ENCODE data around the gene FOXS1.

The FOXS1 gene

GRCh38 chr20:31841928-31842327, 3.5 kb downstream of the FOXS1 start:
- no peaks in the 10 kb centered on the region for H3K79me2 ChIP-seq (ENCODE audit: insufficient read depth, low read length)
- H3K9ac ChIP-seq (ENCODE audit: low read depth, low read length): no peak overlapping the region
- peaks cover 12% of the 10 kb centered on the region for H4K20me1 ChIP-seq (ENCODE audit: insufficient read depth, low read length)
- no peak for ATAC-seq (ENCODE audit: insufficient read depth, low read depth)
- DNase-seq: no peak
- H3K27ac ChIP-seq (ENCODE audit: low read length): no peak overlapping the region
- no peak overlapping the region for H3K4me3 ChIP-seq (ENCODE audit: low read depth in 1 of 2, low read length in 2 of 2)
- no peaks in the 10 kb centered on the region for H3K4me1 ChIP-seq (ENCODE audit: insufficient read depth, low read length)
- H2AFZ ChIP-seq (ENCODE audit: low read depth, low read length): no peak overlapping the region
- no peak overlapping the region for H3K4me2 ChIP-seq (ENCODE audit: insufficient read depth, low read length)
- no peaks in the 10 kb centered on the region for H3K36me3 ChIP-seq (ENCODE audit: insufficient read depth, low read length)
- TF ChIP-seq, protein P1, sequence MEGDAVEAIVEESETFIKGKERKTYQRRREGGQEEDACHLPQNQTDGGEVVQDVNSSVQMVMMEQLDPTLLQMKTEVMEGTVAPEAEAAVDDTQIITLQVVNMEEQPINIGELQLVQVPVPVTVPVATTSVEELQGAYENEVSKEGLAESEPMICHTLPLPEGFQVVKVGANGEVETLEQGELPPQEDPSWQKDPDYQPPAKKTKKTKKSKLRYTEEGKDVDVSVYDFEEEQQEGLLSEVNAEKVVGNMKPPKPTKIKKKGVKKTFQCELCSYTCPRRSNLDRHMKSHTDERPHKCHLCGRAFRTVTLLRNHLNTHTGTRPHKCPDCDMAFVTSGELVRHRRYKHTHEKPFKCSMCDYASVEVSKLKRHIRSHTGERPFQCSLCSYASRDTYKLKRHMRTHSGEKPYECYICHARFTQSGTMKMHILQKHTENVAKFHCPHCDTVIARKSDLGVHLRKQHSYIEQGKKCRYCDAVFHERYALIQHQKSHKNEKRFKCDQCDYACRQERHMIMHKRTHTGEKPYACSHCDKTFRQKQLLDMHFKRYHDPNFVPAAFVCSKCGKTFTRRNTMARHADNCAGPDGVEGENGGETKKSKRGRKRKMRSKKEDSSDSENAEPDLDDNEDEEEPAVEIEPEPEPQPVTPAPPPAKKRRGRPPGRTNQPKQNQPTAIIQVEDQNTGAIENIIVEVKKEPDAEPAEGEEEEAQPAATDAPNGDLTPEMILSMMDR (IDR thresholded peaks at IDR 0.05; ENCODE audit: borderline replicate concordance, extremely low read depth, low read length, poor library complexity, severe bottlenecking): no peak
- no peak for TF ChIP-seq EZH2 (IDR thresholded peaks at IDR 0.05; ENCODE audit: borderline replicate concordance, low read depth, low read length, severe bottlenecking)
- no peaks in the 10 kb centered on the region for H3K27me3 ChIP-seq (ENCODE audit: insufficient read depth, low read length, poor library complexity)
- H3K9me3 ChIP-seq (ENCODE audit: insufficient read depth, low read length, severe bottlenecking): no peaks in the 10 kb centered on the region

DNA sequence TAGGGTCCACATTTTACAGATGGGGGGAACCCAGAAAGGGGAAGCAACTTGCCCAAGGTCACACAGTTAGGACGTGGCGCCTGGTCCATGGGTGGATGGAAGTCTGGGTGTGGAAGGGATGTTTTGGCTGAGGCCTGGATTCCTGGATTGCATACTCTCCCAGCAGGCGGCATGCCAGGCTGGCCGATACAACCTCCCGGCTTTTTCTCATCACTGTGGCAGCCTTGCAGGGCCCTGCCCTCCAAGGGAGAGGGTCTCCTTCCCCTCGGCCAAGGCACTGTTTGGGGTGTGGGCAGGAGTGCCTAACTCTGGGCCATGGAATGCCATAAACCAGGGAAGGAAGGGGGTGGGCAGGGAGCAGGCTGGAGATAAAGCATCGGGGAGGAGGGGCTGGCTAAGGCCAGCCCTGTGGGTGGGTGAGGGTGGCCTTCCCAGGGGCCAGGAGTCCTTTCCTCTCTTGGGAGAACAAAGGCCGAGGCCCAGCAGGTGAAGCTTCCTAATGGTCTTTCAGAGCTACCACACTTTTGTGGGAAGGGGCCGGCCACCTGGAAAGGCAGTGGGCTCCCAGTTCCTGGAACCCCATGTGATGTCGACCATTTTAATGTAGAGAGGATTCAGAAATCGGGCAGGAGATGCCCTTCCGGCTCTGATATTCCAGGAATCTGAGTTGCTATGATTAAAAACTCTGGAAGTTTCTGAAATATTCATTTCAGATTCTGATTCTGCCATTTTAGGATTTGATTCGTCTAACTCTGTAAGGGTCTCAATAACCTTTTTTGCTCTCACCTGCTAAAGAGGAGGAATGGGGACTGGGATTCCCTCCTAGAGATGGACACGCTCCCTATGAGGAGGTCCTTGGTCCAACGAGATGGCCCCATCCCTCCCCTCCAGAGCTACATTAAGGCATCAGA, 4.2 kb downstream of the FOXS1 start:
- no peak overlapping the region for H3K27ac ChIP-seq (ENCODE audit: low read length)

DNA sequence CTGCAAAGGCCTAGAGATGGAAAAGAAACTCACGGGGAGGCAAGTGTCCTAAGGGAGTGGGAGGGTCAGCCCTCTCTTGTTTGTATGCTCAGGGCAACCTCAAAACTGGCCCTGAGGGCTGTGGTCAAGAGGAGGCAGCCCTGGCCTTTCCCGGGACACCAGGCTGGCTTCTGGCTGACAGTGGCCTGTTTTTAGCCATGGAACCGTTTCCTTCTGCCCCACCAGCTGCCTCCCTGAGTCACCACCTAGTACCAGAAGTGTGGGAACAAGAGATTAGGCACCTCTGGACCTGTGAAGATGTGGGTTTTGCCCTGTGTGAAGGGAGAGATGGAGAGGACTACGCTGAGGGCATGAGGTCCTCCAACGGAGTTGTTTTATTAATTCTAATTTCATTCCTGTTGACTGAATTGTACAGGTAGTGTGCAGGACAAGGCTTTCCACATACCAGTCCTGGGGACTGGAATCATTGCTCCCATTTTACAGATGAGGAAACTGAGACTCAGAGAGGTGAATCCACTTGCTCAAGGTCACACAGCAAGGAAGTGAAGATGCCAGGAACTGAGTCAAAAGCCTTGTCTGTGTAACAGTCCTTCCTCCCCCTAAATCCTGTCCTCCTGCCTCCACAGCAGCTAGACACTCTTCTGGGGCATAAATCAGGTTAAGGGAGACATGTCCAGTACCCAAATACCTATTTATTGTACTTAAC, 5.5 kb downstream of the FOXS1 start:
- DNase-seq: no peak
- Histone ChIP-seq H3K27me3 (ENCODE audit: insufficient read depth, low read length, poor library complexity) (no peaks in the 10 kb centered on the region), H3K4me3 (ENCODE audit: low read depth in 1 of 2, low read length in 2 of 2) (no peak overlapping the region), H3K9ac (ENCODE audit: low read depth, low read length) (no peak overlapping the region), H3K9me3 (ENCODE audit: insufficient read depth, low read length, severe bottlenecking) (no peaks in the 10 kb centered on the region), H3K27ac (ENCODE audit: low read length) (no peak overlapping the region), H2AFZ (ENCODE audit: low read depth, low read length) (no peak overlapping the region), H3K4me1 (ENCODE audit: insufficient read depth, low read length) (peaks cover 6% of the 10 kb centered on the region; the same call in 1 of the 2 replicates), H4K20me1 (ENCODE audit: insufficient read depth, low read length) (peaks cover 9% of the 10 kb centered on the region; the same call in 1 of the 2 replicates), H3K4me2 (ENCODE audit: insufficient read depth, low read length) (no peak overlapping the region), H3K79me2 (ENCODE audit: insufficient read depth, low read length) (no peaks in the 10 kb centered on the region), H3K36me3 (ENCODE audit: insufficient read depth, low read length) (no peaks in the 10 kb centered on the region)
- TF ChIP-seq, protein P1 (IDR thresholded peaks at IDR 0.05; ENCODE audit: borderline replicate concordance, extremely low read depth, low read length, poor library complexity, severe bottlenecking): no peak
- no peak for TF ChIP-seq EZH2 (IDR thresholded peaks at IDR 0.05; ENCODE audit: borderline replicate concordance, low read depth, low read length, severe bottlenecking)
- ATAC-seq (ENCODE audit: insufficient read depth, low read depth): no peak

More for the DNA sequence above, 4.2 kb downstream of the FOXS1 start:
- Histone ChIP-seq H3K79me2 (ENCODE audit: insufficient read depth, low read length) (no peaks in the 10 kb centered on the region), H2AFZ (ENCODE audit: low read depth, low read length) (no peak overlapping the region), H3K4me2 (ENCODE audit: insufficient read depth, low read length) (no peak overlapping the region), H3K4me3 (ENCODE audit: low read depth in 1 of 2, low read length in 2 of 2) (no peak overlapping the region), H3K27me3 (ENCODE audit: insufficient read depth, low read length, poor library complexity) (no peaks in the 10 kb centered on the region), H4K20me1 (ENCODE audit: insufficient read depth, low read length) (peaks cover 7% of the 10 kb centered on the region), H3K36me3 (ENCODE audit: insufficient read depth, low read length) (no peaks in the 10 kb centered on the region), H3K9ac (ENCODE audit: low read depth, low read length) (no peak overlapping the region), H3K4me1 (ENCODE audit: insufficient read depth, low read length) (peaks cover 2% of the 10 kb centered on the region; the same call in 1 of the 2 replicates), H3K9me3 (ENCODE audit: insufficient read depth, low read length, severe bottlenecking) (no peaks in the 10 kb centered on the region)
- TF ChIP-seq EZH2 (IDR thresholded peaks at IDR 0.05; ENCODE audit: borderline replicate concordance, low read depth, low read length, severe bottlenecking): no peak
- TF ChIP-seq, protein P1 (IDR thresholded peaks at IDR 0.05; ENCODE audit: borderline replicate concordance, extremely low read depth, low read length, poor library complexity, severe bottlenecking): no peak
- ATAC-seq (ENCODE audit: insufficient read depth, low read depth) (no peak), DNase-seq (no peak)
